VCaP (cell line): Measurements from ENCODE around the gene SDF2.

Experiments used
- H3K27ac ChIP-seq: fragments of 450-650 bp; 2 replicates; pipeline ENCODE4 v1.5.1; 2017
- TF ChIP-seq, protein P1 (sequence below): fragments of 450-650 bp; conservative IDR thresholded peaks from 2 replicates; pipeline ENCODE4 v1.5.1; 2017; ENCODE audit warnings: mild to moderate bottlenecking, moderate library complexity

SDF2 gene

DNA sequence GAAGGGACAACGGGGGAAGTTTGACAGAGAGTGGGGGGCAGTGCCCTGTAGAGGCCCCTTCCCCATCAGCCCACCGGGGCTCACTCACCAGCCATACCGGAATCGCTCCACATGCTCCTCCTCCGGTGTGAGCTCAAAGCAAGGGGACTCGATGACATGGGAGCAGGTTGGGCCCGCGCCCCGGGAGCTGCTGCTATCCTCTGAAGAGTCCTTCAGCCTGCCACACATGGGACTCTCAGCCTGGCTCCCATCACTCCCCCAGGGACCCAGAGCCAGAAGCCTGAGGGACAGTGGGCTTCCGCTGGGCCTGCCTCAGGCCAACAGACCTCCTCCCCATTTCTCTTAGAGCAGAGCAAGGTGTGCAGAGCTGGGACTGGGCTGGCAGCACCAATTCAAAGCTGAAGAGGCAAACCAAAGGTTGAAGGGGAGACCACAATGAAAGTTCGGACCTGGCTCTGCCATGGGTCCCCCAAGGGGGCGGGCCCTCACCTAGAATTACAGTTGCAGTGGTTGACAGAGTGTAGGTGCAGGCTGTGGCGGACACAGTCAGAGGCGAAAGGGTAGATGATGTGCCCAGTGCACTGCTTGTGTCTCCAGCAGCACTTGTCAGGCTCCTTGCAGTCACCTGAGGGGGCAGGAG, 42.6 kb upstream of the SDF2 start:
- no peak overlapping the region; the same call in 1 of the 2 replicates for H3K27ac ChIP-seq
- TF ChIP-seq, protein P1, sequence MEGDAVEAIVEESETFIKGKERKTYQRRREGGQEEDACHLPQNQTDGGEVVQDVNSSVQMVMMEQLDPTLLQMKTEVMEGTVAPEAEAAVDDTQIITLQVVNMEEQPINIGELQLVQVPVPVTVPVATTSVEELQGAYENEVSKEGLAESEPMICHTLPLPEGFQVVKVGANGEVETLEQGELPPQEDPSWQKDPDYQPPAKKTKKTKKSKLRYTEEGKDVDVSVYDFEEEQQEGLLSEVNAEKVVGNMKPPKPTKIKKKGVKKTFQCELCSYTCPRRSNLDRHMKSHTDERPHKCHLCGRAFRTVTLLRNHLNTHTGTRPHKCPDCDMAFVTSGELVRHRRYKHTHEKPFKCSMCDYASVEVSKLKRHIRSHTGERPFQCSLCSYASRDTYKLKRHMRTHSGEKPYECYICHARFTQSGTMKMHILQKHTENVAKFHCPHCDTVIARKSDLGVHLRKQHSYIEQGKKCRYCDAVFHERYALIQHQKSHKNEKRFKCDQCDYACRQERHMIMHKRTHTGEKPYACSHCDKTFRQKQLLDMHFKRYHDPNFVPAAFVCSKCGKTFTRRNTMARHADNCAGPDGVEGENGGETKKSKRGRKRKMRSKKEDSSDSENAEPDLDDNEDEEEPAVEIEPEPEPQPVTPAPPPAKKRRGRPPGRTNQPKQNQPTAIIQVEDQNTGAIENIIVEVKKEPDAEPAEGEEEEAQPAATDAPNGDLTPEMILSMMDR: no peak

DNA sequence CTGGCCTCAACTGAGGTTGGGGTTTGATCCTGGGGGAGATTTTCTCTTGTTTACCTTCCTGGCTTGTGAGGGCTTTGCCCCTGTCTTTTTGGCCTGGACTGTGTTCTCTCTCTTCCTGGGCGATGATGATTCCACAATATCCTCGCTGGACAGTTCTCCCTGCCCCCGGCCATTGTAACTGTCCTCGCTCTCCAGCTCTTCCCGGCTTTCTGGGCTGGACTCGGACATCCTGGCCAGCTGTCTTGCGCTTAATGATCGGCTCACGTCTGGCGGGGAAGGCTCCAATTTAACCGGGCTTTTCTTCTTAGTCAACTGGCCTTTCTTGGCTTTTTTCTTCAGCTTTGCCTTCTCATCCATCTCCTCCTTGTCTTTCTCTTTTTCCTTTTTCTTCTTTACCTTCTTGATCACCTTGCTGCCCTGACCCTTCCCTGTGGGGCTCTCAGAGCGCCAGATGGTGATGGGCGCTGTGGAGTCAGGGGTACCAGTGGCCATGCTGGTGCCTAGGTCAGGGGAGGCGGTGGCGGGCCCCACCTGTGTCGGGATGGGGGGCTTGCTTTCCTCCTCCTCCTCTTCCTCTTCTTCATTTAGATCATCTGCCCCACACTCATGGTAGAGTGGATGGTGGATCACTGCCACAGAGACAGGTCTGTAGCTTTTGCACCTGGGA, 42.0 kb upstream of the SDF2 start:
- H3K27ac ChIP-seq: peak overlapping the region; percentile 74; the same call in 1 of the 2 replicates
- TF ChIP-seq, protein P1: no peak

DNA sequence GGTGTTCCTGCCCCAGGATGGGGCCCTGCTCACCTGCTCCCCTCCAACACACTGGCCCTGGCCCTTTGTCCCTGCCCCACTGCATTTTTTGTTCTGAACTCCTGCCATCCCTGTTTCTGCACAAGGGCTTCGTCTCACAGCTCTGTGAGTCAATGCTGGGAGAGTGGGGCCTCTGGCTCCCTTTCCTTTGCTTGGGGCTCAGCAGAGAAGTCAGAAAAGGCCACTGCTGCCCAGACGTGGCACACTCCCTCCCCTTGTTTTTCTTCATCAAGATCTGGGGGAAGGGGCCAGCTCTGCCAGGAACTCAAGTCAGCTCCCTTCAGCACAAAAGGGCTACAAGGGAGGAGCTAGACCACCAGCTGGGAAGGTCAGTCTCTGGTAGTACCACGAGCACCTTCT, 41.0 kb upstream of the SDF2 start:
- peak overlapping the region; percentile 74 for H3K27ac ChIP-seq
- TF ChIP-seq, protein P1: no peak

DNA sequence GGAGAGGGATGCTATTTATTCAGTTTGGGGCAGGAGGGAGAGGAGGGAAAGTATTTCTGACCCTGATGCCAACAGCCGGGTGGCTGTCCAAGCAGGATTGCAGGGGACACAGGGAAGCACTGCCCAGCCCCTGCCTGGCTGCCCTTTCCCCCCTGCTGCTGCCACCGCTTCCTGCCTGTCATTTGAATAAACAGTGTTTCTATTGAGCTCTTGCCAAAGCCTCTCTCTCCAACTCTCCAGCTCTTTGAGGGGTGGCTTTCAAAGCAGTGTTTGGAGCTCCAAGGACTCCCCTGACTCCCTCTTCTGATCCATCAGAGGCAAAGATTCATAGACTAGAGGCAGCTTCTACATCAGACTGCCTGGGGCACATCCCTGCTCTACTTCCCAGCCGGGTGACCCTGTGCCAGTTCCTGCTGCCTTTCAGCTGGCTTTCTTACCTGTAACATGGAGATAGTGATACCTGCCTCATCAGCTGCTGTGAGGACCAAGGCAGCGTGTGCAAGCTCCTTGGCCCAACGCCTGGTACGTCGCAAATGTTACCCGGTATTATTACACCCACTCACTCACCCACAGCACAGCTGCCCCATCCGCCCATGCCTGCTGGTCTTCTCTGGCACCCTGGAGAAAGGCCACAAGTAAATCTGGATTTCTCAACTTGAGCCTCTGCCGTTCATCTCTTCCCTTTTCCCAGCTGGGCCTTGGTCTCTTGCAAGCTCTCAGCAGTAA, 40.5 kb upstream of the SDF2 start:
- TF ChIP-seq, protein P1: no peak
- peak overlapping the region; percentile 74 for H3K27ac ChIP-seq

DNA sequence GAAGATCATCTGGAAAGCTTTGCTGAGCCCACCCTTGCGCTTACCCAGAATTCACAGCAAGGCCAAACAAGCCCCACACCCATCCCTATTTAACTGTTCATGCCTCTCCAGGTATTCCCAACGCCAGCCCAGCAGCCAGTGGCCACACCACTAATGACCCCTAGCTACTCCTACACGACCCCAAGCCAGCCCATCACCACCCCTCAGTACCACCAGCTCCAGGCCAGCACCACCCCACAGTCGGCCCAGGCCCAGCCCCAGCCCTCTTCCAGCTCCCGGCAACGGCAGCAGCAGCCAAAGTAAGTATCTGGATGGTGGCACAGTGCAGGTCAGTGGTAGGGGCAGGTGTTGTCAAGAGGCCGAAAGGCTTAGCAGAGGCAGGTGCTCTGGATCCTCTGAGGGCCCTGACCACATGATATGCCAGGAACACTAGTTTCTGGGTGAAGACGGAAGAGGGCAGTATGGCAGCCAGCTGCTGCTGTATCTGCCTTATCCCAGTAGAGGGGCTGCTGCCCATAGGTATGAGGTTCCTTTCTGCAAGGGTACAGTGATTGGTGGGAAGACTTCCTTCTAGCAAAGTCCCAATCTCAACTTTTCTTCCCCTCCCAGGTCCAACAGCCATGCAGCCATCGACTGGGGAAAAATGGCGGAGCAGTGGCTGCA, 39.3 kb upstream of the SDF2 start:
- H3K27ac ChIP-seq: peak overlapping the region; percentile 74
- TF ChIP-seq, protein P1: no peak

DNA sequence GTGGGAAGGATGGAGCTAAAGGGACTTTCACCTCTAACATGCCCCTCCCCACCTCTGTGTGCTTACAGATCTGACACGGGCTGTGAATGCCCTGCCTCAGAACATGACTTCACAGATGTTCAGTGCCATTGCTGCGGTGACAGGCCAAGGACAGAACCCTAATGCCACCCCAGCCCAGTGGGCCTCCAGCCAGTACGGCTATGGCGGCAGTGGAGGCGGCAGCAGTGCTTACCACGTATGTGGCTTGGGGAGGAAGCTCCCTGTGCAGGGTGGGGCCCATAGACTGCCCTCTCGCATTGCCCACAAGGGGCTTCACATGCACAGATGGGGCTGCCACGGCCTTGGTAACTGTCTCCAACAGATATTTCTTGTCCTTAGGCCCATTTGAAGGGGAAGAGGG, 38.6 kb upstream of the SDF2 start:
- TF ChIP-seq, protein P1: no peak

More for the DNA sequence above, 38.6 kb upstream of the SDF2 start:
- peak overlapping the region; percentile 74; the same call in 1 of the 2 replicates for H3K27ac ChIP-seq
